WTC11 (cell line): ENCODE results near the gene HES3. TPM values are rescaled to one million over a fixed set of nuclear protein-coding genes. Genes with fewer than 3 reads are reported as not detected.

Experiments used
- ATAC-seq: fragments of 200-7000 bp; cut with Tn5 transposase; 2 replicates; pipeline ENCODE4 v1.10.0; 2021; ENCODE audit warnings: mild to moderate bottlenecking, moderate library complexity
- CTCF ChIA-PET: fragments of 300-600 bp; sonication (Branson Sonifier 250); formaldehyde crosslinking; loops from one replicate; lab custom pipeline; 2021; ENCODE audit warnings: antibody characterized with exemption; lab: Charles Lee
- POLR2A ChIA-PET: fragments of 350-600 bp; sonication (Branson Sonifier 250); formaldehyde crosslinking; loops from one replicate; lab custom pipeline; 2021; ENCODE audit warnings: antibody characterized with exemption; lab: Charles Lee
- DNase-seq: peaks from one replicate; pipeline ENCODE4 v3.0.0; 2021; ENCODE audit warnings: low spot score
- H3K27ac Mint-ChIP-seq: 2 replicates; pipeline ENCODE4 v1.8.0; 2021; ENCODE audit warnings: mixed read lengths
- H3K27me3 Mint-ChIP-seq: 2 replicates; pipeline ENCODE4 v1.8.0; 2021; ENCODE audit warnings: low read depth, mild to moderate bottlenecking, moderate library complexity, mixed read lengths
- H3K36me3 Mint-ChIP-seq: 2 replicates; pipeline ENCODE4 v1.8.0; 2021; ENCODE audit warnings: mixed read lengths
- H3K4me1 Mint-ChIP-seq: 2 replicates; pipeline ENCODE4 v1.8.0; 2022; ENCODE audit warnings: mixed read lengths
- H3K4me3 Mint-ChIP-seq: 2 replicates; pipeline ENCODE4 v1.8.0; 2021; ENCODE audit warnings: mild to moderate bottlenecking, moderate library complexity, mixed read lengths
- H3K9me3 Mint-ChIP-seq: 2 replicates; pipeline ENCODE4 v1.8.0; 2021; ENCODE audit warnings: mixed read lengths
- ESRRA ChIP-seq: sonication (generic); formaldehyde crosslinking; IDR thresholded peaks from 2 replicates; pipeline ENCODE4 v1.8.1; 2022; ENCODE audit warnings: mild to moderate bottlenecking, missing genetic modification reagents, borderline replicate concordance
- FOXJ3 ChIP-seq: sonication (generic); formaldehyde crosslinking; IDR thresholded peaks from 2 replicates; pipeline ENCODE4 v1.9.0; 2021; ENCODE audit warnings: missing genetic modification reagents, mild to moderate bottlenecking, borderline replicate concordance
- FOXP1 ChIP-seq: sonication (generic); formaldehyde crosslinking; IDR thresholded peaks from 2 replicates; pipeline ENCODE4 v1.8.0; 2022; ENCODE audit warnings: missing genetic modification reagents, mild to moderate bottlenecking, moderate library complexity, borderline replicate concordance
- JUN ChIP-seq: sonication (generic); formaldehyde crosslinking; IDR thresholded peaks from 2 replicates; pipeline ENCODE4 v1.8.0; 2023; ENCODE audit warnings: mild to moderate bottlenecking, missing genetic modification reagents
- NFATC4 ChIP-seq: fragments of 250-450 bp; sonication (Bioruptor Pico); IDR thresholded peaks from 2 replicates; pipeline ENCODE4 v1.9.0; 2021; ENCODE audit warnings: mild to moderate bottlenecking
- SMAD4 ChIP-seq: sonication (generic); formaldehyde crosslinking; IDR thresholded peaks from 2 replicates; pipeline ENCODE4 v1.8.0; 2022; ENCODE audit warnings: mild to moderate bottlenecking, missing genetic modification reagents
- SP1 ChIP-seq: sonication (generic); formaldehyde crosslinking; conservative IDR thresholded peaks from 2 replicates; pipeline ENCODE4 v1.8.1; 2022; ENCODE audit warnings: missing genetic modification reagents
- TEAD1 ChIP-seq: sonication (generic); formaldehyde crosslinking; IDR thresholded peaks from 2 replicates; pipeline ENCODE4 v1.8.0; 2022; ENCODE audit warnings: mild to moderate bottlenecking, missing genetic modification reagents
- ZNF138 ChIP-seq: sonication (generic); formaldehyde crosslinking; conservative IDR thresholded peaks from 2 replicates; pipeline ENCODE4 v1.8.1; 2022; ENCODE audit warnings: mild to moderate bottlenecking, moderate library complexity, missing genetic modification reagents
- ZNF219 ChIP-seq: sonication (generic); formaldehyde crosslinking; IDR thresholded peaks from 2 replicates; pipeline ENCODE4 v1.8.0; 2023; ENCODE audit warnings: missing genetic modification reagents, mild to moderate bottlenecking, borderline replicate concordance
- ZNF263 ChIP-seq: sonication (generic); formaldehyde crosslinking; IDR thresholded peaks from 2 replicates; pipeline ENCODE4 v1.8.1; 2022; ENCODE audit warnings: low read depth, mild to moderate bottlenecking, moderate library complexity, missing genetic modification reagents
- ZNF423 ChIP-seq: fragments of 250-450 bp; sonication (Bioruptor Pico); IDR thresholded peaks from 2 replicates; pipeline ENCODE4 v2.1.2; 2022; ENCODE audit warnings: mild to moderate bottlenecking, moderate library complexity
- total RNA-seq: library from RNA; stranded (reverse); gene quantifications from 3 replicates; pipeline ENCODE4 v1.2.3, GENCODE V29; 2021
- TF ChIP-seq, protein P1 (sequence below): sonication (generic); formaldehyde crosslinking; IDR thresholded peaks from 2 replicates; pipeline ENCODE4 v1.8.0; 2022; ENCODE audit warnings: mild to moderate bottlenecking, missing genetic modification reagents
- TF ChIP-seq, protein P2 (sequence below): sonication (generic); formaldehyde crosslinking; IDR thresholded peaks from 2 replicates; pipeline ENCODE4 v1.8.1; 2022; ENCODE audit warnings: low read depth, missing genetic modification reagents, borderline replicate concordance
- TF ChIP-seq, protein P3 (sequence below): sonication (generic); formaldehyde crosslinking; conservative IDR thresholded peaks from 2 replicates; pipeline ENCODE4 v1.8.1; 2022; ENCODE audit warnings: mild to moderate bottlenecking, missing genetic modification reagents
- TF ChIP-seq, protein P4 (sequence below): fragments of 250-450 bp; sonication (Bioruptor Pico); IDR thresholded peaks from 2 replicates; pipeline ENCODE4 v1.9.0; 2021; ENCODE audit warnings: mild to moderate bottlenecking
- TF ChIP-seq, protein P5 (sequence below): sonication (generic); formaldehyde crosslinking; IDR thresholded peaks from 2 replicates; pipeline ENCODE4 v1.8.1; 2023; ENCODE audit warnings: mild to moderate bottlenecking, moderate library complexity, missing genetic modification reagents

Gene HES3
- total RNA-seq, 1 experiment from 2014 or later = 74.7 TPM

DNA sequence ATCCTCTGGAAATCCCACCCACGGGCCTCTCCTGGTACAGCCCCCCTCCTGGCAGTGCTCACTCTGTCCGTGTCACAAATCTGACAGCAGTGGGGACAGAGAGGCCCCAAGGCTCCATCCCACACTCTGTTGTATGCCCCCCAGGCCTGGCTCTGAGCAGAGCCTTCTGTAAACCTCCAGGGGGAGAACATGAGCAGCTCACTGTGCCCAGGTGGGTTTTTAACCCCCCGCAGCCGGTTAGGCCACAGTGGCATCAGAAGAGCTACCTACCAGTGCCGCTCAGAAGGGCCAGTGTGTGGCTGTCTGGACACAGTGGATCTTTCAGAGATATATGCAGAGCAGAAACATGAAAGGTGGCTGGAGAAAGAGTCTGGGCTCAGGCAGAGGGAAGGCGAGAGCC is 28.9 kb downstream of the HES3 start (continued):
- TF ChIP-seq, protein P1, sequence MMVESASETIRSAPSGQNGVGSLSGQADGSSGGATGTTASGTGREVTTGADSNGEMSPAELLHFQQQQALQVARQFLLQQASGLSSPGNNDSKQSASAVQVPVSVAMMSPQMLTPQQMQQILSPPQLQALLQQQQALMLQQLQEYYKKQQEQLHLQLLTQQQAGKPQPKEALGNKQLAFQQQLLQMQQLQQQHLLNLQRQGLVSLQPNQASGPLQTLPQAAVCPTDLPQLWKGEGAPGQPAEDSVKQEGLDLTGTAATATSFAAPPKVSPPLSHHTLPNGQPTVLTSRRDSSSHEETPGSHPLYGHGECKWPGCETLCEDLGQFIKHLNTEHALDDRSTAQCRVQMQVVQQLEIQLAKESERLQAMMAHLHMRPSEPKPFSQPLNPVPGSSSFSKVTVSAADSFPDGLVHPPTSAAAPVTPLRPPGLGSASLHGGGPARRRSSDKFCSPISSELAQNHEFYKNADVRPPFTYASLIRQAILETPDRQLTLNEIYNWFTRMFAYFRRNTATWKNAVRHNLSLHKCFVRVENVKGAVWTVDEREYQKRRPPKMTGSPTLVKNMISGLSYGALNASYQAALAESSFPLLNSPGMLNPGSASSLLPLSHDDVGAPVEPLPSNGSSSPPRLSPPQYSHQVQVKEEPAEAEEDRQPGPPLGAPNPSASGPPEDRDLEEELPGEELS (CRISPR knock-in tag) = no peak
- TF ChIP-seq SP1 (CRISPR knock-in tag) = no peak
- no peak for TF ChIP-seq FOXJ3 (CRISPR knock-in tag)
- no peak for TF ChIP-seq TEAD1 (CRISPR knock-in tag)
- TF ChIP-seq SMAD4 (CRISPR knock-in tag) = no peak
- no peak for TF ChIP-seq ZNF219 (CRISPR knock-in tag)

DNA sequence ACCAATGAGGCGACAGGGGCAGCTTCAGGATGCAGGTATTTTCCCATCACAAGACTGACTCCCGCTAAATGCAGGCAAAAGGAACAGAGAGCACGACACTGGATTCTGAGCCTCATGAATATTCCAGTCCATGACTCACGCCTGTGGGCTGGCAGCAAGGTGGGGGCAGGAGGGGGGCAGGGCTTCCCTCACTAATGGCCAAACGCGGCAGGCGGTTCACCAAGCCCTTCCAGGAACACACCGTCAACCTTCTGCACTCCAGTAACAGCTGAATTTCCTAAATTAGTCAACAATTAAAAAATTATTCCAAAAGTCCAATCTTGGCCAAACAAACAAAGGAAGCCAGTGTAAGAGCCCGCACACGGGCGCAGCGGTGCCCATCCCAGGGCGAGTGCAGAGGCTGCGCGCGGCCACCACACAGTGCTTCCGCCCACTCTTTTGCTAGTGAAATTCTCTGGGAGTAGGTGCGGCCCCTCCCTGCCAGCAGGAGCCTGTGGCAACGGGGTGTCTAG is 29.5 kb downstream of the HES3 start:
- Mint-ChIP-seq H3K9me3 (no peaks in the 10 kb centered on the region), H3K4me3 (no peak overlapping the region), H3K27ac (peak overlapping the region; percentile 74), H3K4me1 (peaks cover 26% of the 10 kb centered on the region), H3K27me3 (no peaks in the 10 kb centered on the region), H3K36me3 (no peaks in the 10 kb centered on the region)
- ChIA-PET POLR2A (no interaction called here), CTCF (interaction anchor here (0.6 to 1.7 kb wide), 12 partner anchors 13 to 330 kb away, joined by 3 to 11 read pairs (median 4); partner anchors contain the start of gene KLHL21)
- ATAC-seq (peak; percentile 11; the same call in 1 of the 2 replicates), DNase-seq (no peak)
- TF ChIP-seq NFATC4 (CRISPR knock-in tag) = no peak
- no peak for TF ChIP-seq ZNF263 (CRISPR knock-in tag)

DNA sequence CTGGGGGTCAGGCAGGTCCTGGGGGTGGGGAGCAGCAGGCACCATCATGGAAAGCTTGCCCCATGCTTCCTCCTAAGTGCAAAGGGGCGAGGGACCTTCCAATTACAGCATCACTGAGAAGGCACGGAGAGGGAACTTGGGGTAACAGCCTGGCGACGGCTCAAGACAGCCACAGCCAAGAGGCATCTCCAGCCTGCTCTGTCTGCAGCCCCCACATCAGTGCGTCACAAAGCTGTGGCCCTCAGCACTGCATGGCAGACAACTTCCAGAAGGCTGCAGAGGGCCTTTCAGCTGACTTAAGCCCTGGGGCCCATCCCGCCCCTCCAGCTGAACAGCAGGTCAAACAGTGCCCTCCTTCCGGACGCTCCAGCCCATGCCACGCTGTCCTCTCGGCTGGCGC is 30.1 kb downstream of the HES3 start:
- no peaks in the 10 kb centered on the region for H3K27me3 Mint-ChIP-seq
- no peaks in the 10 kb centered on the region for H3K9me3 Mint-ChIP-seq
- TF ChIP-seq FOXP1 (no peak), ZNF138 (no peak), SP1 (CRISPR knock-in tag) (no peak), JUN (no peak), ESRRA (CRISPR knock-in tag) (no peak), ZNF423 (CRISPR knock-in tag) (no peak)
- TF ChIP-seq, protein P2, sequence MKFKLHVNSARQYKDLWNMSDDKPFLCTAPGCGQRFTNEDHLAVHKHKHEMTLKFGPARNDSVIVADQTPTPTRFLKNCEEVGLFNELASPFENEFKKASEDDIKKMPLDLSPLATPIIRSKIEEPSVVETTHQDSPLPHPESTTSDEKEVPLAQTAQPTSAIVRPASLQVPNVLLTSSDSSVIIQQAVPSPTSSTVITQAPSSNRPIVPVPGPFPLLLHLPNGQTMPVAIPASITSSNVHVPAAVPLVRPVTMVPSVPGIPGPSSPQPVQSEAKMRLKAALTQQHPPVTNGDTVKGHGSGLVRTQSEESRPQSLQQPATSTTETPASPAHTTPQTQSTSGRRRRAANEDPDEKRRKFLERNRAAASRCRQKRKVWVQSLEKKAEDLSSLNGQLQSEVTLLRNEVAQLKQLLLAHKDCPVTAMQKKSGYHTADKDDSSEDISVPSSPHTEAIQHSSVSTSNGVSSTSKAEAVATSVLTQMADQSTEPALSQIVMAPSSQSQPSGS (CRISPR knock-in tag) = no peak
- TF ChIP-seq, protein P3, sequence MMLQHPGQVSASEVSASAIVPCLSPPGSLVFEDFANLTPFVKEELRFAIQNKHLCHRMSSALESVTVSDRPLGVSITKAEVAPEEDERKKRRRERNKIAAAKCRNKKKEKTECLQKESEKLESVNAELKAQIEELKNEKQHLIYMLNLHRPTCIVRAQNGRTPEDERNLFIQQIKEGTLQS (CRISPR knock-in tag) = no peak
- TF ChIP-seq, protein P4, sequence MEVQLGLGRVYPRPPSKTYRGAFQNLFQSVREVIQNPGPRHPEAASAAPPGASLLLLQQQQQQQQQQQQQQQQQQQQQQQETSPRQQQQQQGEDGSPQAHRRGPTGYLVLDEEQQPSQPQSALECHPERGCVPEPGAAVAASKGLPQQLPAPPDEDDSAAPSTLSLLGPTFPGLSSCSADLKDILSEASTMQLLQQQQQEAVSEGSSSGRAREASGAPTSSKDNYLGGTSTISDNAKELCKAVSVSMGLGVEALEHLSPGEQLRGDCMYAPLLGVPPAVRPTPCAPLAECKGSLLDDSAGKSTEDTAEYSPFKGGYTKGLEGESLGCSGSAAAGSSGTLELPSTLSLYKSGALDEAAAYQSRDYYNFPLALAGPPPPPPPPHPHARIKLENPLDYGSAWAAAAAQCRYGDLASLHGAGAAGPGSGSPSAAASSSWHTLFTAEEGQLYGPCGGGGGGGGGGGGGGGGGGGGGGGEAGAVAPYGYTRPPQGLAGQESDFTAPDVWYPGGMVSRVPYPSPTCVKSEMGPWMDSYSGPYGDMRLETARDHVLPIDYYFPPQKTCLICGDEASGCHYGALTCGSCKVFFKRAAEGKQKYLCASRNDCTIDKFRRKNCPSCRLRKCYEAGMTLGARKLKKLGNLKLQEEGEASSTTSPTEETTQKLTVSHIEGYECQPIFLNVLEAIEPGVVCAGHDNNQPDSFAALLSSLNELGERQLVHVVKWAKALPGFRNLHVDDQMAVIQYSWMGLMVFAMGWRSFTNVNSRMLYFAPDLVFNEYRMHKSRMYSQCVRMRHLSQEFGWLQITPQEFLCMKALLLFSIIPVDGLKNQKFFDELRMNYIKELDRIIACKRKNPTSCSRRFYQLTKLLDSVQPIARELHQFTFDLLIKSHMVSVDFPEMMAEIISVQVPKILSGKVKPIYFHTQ (CRISPR knock-in tag) = no peak
- TF ChIP-seq, protein P5, sequence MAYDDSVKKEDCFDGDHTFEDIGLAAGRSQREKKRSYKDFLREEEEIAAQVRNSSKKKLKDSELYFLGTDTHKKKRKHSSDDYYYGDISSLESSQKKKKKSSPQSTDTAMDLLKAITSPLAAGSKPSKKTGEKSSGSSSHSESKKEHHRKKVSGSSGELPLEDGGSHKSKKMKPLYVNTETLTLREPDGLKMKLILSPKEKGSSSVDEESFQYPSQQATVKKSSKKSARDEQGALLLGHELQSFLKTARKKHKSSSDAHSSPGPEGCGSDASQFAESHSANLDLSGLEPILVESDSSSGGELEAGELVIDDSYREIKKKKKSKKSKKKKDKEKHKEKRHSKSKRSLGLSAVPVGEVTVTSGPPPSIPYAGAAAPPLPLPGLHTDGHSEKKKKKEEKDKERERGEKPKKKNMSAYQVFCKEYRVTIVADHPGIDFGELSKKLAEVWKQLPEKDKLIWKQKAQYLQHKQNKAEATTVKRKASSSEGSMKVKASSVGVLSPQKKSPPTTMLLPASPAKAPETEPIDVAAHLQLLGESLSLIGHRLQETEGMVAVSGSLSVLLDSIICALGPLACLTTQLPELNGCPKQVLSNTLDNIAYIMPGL (CRISPR knock-in tag) = no peak
- ChIA-PET POLR2A (no interaction called here), CTCF (interaction anchor here (1.7 to 3.1 kb wide), 2 partner anchors 27 kb away, joined by 11 to 14 read pairs; no protein-coding TSS in a partner anchor)
- no peak overlapping the region for H3K4me3 Mint-ChIP-seq
- peaks cover 26% of the 10 kb centered on the region for H3K4me1 Mint-ChIP-seq
- H3K27ac Mint-ChIP-seq = no peak overlapping the region
- no peak for DNase-seq
- ATAC-seq = no peak
- H3K36me3 Mint-ChIP-seq = no peaks in the 10 kb centered on the region
